ENCODE measurements around the gene CIZ1. TPM values are rescaled to one million over a fixed set of nuclear protein-coding genes. Genes with fewer than 3 reads are reported as not detected.

The CIZ1 gene
- total RNA-seq, 1 donor from 2014 or later, result 56.7 TPM

DNA sequence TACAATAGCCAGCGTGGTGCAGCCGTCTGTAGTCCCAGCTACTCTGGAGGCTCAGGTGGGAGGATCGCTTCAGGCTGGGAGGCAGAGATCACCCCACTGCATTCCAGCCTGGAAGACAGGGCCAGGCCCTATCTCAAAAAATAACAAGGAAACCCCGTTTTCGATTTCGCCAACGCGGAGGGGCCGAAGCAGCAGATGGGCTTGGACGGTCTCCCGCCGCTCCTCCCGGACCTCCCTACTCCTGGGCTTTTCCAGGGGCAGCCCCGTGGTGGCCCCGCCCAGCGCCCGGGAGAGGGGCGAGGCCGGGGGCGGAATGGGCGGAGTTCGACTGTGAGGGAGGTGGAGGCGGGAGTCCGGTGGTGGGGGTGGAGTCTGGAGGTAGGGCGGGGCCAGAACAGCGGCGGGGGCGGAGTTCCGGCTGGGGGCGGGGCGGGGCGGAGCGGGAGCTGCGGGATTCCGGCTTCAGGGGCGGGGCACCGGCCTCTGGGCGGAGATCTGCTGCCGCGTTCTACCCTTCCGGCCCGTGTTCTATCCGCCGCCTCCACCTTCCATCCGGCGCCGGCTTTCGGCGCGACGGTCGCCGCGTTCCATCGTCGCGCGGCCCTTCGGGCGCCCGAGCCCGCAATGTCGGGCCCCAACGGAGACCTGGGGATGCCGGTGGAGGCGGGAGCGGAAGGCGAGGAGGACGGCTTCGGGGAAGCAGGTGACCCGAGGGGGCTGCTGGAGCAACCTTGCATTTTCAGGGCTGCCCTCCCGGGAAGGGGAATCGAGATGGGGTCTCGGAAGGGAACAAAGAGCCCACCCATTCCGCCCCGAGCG, 31.4 kb downstream of the CIZ1 start, which contains the start of gene BBLN:
Gene BBLN, plus strand, starts transcription at position 482 of the 819 bp plus-strand sequence. Its CDS starts 143 bp downstream, at position 625.
- peak within 1 kb of the TSS; percentile 82 for H3K4me3 ChIP-seq (ENCODE audit: low read depth, low read length)
- TF ChIP-seq, protein P1, sequence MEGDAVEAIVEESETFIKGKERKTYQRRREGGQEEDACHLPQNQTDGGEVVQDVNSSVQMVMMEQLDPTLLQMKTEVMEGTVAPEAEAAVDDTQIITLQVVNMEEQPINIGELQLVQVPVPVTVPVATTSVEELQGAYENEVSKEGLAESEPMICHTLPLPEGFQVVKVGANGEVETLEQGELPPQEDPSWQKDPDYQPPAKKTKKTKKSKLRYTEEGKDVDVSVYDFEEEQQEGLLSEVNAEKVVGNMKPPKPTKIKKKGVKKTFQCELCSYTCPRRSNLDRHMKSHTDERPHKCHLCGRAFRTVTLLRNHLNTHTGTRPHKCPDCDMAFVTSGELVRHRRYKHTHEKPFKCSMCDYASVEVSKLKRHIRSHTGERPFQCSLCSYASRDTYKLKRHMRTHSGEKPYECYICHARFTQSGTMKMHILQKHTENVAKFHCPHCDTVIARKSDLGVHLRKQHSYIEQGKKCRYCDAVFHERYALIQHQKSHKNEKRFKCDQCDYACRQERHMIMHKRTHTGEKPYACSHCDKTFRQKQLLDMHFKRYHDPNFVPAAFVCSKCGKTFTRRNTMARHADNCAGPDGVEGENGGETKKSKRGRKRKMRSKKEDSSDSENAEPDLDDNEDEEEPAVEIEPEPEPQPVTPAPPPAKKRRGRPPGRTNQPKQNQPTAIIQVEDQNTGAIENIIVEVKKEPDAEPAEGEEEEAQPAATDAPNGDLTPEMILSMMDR (conservative IDR thresholded peaks at IDR 0.05; ENCODE audit: low read depth, low read length), result no peak
- no peak for DNase-seq (ENCODE audit: low read depth)

DNA sequence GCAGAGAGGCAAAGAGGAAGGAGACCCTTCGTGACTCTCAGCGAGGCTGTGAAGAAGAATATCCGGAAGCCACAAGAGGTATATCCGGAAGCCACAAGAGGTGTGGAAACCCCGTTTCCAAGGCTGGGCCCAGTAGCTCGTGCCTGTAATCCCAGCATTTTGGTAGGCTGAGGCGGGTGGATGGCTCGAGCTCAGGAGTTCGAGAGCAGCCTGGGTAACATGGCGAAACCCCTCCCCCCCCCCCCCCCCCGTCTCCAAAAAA, 31.9 kb downstream of the CIZ1 start:
- H3K4me3 ChIP-seq (ENCODE audit: low read depth, low read length), result peak overlapping the region; percentile 59
- TF ChIP-seq, protein P1 (conservative IDR thresholded peaks at IDR 0.05; ENCODE audit: low read depth, low read length), result no peak
- no peak for DNase-seq (ENCODE audit: low read depth)

DNA sequence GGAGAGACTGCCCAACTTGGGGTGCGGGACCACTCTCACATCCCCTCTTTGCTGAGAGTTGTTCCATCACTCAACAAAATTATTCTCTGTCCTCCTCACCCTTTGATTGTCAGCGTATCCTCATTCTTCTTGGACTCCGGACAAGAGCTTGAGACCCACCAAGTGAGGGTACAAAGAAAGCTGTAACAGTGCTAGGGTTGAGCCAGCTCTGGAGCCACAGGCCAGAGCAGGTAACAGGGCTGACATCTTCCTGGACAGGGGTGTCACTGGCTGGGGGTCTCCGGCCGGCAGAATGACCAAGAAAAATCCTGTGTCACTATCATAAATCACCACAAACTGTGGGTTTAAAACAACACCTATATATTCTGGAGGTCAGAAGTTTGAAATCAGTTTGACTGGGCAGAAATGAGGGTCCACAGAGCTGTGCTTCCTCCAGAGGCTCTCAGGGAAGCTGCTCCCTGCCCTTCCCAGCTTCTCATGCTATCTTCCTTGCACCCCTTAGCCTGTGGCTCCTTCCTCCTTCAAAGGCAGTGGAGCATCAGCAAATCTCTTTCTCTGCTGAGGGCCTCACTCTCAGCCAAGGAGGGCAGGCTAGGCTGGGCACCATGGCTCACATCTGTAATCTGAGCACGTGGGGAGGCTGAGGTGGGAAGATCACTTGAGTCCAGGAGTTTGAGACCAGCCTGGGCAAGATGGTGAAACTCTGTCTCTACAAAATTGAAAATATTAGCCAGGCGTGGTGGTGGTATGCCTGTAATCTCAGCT, 35.5 kb downstream of the CIZ1 start:
- DNase-seq (ENCODE audit: low read depth), result no peak
- H3K4me3 ChIP-seq (ENCODE audit: low read depth, low read length), result no peak overlapping the region
- TF ChIP-seq, protein P1 (conservative IDR thresholded peaks at IDR 0.05; ENCODE audit: low read depth, low read length), result no peak

DNA sequence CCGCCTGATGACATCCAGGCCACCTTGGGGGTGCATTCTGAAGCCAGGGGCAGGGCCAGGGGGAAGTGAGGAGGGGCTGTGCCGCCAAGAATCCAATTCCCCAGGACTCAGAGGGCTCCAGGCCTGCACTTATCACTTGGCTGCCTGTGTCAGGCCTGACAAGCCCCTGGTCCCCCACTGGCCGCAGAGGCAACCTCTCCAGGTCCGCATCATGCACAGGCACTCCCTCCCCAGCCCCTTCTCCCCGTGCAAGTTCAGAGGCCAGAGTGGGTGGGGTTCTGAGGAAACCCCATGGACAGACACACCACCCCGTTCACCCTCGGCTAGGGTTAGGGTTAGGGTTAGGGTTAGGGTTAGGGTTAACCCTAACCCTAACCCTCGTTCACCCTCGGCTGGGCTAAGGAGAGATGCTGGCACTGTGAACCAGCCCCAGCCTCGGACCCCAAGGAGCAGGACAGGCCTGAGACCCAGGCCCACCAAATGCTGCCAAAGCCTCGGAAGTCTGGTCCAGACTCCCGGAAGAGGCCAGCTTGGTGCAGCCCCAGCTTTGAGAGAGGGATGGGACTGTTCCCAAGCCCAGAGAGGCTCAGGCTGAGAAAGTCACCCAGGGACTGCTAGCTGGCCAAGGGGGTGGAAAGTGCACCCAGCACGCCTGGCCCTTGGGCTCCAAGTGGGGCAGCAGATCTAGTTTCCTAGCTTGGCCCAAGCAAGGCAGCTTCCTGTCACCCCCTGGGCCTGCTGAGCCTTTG, 37.3 kb downstream of the CIZ1 start:
- H3K4me3 ChIP-seq (ENCODE audit: low read depth, low read length), result no peak overlapping the region
- DNase-seq (ENCODE audit: low read depth), result no peak
- TF ChIP-seq, protein P1 (conservative IDR thresholded peaks at IDR 0.05; ENCODE audit: low read depth, low read length), result no peak

DNA sequence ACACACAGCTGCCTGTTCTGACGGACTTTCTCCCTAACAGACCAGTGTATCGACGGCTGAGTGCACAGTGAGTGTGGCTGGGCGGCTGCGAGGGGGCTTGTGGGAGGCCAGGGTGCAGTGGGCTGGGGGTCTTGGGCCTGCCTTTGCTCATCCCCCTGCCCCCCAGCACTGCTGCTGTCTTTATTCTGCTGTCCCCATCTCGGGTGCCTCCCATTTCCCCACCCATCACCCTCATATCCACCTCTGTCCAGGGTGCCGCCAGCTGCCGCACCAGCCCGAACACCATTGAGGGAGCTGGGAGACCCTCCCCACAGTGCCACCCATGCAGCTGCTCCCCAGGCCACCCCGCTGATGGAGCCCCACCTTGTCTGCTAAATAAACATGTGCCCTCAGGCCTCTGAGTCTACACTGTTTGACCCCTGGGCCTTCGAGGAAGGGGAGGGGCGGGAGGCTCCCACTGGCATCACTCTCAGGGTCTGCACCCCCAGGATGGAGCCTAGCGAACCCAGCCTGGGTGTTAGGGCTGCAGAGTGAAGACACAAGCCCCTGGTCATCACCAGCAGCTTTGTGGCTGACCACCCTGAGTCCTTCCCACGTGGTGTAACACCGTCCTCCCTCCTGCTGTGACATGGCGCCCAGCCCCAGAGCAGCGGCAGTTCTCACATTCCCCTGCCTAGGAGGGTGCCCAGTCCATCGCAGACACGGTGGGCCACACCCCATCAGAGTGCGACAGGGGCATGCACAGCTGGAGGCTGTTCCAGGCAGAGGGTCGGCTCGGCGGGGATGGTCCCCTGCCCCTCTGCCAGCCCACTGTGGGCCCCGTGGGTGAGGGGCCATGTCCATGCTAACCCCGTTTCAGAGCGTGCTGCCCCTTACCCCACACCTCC, 38.1 kb downstream of the CIZ1 start:
- TF ChIP-seq, protein P1 (conservative IDR thresholded peaks at IDR 0.05; ENCODE audit: low read depth, low read length), result no peak
- H3K4me3 ChIP-seq (ENCODE audit: low read depth, low read length), result no peak overlapping the region
- DNase-seq (ENCODE audit: low read depth), result no peak
